GM12872 (cell line): ENCODE measurements around the gene FZD2.

ENCODE experiments used
- TF ChIP-seq, protein P1 (sequence below): IDR thresholded peaks from 3 replicates; pipeline ENCODE4 v1.5.1; 2011; ENCODE audit warnings: low read depth, mild to moderate bottlenecking, low read length, moderate library complexity; ENCODE audit not compliant: insufficient read depth

FZD2 gene

DNA sequence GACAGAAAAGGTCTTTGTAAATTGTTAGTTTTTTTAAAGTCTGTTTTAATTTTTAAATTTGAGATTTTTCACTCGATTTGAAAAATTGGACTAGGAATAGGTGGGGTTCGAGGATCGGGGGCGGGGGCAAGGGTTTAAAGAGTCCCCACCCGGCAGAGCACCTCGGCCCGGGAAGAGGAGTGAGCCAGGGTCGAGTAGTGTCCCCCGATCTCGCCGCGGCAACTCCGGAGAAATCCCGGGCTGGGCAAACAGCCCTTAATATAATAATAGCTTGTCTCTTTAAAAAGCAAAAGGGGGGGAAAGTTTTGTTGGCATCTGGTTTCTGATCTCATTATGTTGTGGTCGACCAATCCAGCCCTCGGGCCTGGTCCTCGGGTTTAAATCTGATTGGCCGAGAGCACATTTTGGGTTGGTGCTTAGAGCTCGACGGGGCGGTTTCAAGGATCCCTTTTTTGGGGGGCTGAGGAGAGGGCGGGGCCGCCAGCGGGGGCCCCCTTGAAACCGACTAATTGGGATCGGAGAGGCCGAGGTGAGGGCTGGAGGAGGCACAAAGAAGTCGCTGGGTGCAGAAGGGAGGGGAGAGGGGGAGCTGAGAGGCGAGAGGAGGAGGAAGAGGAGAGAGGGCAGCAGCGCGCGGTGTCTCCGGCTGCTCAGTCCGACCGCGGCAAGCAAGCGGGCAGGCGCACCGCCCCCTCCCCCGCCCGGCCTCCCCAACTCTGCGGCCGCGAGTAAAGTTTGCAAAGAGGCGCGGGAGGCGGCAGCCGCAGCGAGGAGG is at the start of gene FZD2:
Gene FZD2 (plus strand): TSS at position 653 of the 775 bp plus-strand sequence. CDS start 205 bp downstream, outside the sequence.
- TF ChIP-seq, protein P1, sequence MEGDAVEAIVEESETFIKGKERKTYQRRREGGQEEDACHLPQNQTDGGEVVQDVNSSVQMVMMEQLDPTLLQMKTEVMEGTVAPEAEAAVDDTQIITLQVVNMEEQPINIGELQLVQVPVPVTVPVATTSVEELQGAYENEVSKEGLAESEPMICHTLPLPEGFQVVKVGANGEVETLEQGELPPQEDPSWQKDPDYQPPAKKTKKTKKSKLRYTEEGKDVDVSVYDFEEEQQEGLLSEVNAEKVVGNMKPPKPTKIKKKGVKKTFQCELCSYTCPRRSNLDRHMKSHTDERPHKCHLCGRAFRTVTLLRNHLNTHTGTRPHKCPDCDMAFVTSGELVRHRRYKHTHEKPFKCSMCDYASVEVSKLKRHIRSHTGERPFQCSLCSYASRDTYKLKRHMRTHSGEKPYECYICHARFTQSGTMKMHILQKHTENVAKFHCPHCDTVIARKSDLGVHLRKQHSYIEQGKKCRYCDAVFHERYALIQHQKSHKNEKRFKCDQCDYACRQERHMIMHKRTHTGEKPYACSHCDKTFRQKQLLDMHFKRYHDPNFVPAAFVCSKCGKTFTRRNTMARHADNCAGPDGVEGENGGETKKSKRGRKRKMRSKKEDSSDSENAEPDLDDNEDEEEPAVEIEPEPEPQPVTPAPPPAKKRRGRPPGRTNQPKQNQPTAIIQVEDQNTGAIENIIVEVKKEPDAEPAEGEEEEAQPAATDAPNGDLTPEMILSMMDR: no peak

DNA sequence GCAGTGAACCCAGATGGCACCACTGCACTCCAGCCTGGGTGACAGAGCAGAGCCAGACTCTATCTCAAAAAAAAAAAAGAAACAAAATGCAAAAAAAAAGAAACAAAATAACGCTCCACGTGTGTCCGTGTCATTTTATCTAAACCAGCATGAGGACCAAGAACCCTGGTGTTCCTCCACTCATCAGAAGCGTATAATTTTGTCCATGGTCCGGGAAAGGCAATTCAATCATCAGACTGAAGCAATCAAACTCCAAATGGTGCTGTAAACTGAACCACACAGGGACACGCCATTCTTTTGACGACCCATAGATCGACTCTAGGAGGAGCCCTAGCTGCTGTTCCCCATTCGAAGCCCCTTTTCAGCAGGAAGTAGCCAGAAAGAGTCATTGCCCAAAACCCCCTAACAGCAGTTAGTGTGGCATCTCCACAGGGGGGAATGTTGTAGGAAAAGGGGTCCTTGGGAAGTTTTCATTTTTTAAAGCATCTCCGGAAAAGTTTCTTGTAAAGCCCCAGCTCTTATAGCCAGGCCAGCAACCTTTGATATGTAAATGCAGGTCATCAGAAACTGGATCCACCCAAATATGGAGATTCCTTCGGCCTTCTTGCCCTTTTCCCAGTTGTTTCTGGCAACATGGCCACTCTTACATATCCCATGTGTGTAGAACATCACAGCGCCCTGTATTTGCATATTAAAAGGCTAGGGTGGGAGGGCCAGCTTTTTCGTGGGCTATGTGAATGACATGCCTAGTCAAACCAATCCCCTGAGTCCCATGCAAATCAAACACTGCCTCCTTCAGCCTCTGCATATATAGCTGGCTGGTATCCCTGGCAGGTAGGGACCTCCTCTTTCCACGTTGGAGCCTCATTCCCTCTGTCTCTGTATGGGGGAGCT is 45.8 kb upstream of the FZD2 start:
- TF ChIP-seq, protein P1: 0 out of 3 replicates have a peak, but pooled peaks have one; percentile 7

DNA sequence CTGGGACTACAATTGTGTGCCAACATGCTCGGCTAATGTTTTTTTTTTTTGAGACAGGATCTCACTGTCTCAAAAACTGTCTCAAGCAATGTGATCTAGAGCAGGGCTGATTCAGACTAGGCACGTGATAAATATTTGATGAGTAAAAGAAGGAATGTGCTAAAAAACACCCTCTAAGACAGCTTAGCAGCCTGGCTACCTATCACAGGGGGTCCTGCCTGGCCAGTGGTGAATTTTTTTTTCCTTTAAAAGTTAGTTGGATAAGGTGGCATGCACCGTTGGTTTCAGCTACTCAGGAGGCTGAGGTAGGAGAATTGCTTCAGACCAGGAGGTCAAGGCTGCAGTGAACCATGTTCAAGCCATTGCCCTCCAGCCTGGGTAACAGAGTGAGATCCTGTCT is 39.3 kb upstream of the FZD2 start:
- TF ChIP-seq, protein P1: no peak

DNA sequence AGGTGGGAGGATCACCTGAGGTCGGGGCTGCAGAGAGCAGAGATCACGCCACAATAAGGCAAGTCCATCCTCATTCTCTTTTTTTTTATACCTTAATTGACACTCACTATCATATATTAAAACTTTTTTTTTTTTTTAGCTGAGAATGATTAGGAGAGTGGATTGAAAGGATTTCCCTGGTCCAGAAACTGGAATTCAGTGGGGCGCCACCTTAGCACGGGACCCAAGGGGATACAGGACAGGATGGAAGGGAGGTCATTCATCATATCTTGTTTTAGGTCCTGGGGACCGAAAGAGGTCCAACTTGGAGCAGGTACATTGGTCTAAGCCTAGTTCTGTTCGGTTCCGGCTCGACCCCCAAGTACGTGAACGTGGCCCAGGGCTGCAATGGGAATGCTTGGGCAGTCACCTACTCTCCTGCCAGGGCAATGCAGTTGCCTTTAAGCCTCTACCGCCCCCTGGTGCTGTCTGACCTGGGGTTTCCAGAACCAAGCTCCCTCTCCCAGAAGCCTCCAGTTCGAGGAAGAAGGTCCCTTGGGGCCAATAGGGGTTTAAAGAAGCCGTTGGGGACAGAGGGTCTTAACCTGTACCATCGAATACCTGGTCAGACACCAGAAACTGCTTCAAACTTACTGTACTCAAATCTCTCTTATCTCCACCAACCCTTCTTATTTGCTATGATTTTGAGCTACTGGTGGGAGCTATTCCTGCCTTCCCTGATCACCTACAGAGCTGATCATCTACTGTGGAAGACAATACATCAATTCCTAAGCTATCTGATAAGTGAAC is 34.2 kb upstream of the FZD2 start:
- TF ChIP-seq, protein P1: peak; percentile 80

DNA sequence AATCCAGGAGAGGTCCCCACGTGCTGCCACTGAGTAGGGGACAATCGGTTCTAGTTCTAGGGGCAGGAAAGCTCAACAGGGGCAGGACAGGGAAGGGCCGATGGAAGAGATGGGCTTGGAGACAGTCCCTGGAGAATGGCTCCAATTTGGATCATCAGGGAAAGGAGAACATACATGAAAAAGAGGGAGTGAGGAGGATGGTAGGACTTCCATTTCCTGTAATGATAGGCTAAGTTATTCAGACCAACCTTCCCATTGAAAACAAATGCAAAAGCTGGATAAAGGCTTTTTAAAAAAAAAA is 33.7 kb upstream of the FZD2 start:
- TF ChIP-seq, protein P1: no peak

DNA sequence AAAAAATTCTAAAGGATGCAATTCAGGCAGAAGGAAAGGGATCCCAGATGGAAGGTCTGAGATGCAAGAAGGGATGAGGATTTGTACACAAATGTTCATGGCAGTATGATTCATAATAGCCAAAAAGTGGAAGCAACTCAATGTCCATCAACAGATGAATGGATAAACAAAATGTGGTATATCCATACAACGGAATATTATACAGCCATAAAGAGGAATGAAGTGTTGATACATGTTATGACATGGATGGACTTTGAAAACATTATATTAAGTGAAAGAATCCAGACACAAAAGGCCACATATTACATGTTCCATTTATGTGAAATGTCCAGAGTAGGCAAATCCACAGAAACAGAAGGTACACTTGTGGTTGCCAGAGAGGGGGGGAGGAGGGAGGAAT is 30.2 kb upstream of the FZD2 start:
- TF ChIP-seq, protein P1: no peak

DNA sequence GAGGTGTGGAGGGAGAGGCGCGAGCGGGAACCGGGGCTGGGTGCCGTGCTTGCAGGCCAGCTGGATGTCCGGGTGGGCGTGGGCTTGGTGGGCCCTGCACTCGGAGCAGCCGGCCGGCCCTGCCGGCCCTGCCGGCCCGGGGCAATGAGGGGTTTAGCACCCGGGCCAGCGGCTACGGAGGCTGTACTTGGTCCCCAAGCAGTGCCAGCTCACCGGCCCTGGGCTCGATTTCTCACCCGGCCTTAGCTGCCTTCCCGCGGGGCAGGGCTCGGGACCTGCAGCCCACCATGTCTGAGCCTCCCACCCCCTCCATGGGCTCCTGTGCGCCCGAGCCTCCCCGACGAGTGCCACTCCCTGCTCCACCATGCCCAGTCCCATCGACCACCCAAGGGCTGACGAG is 29.3 kb upstream of the FZD2 start:
- TF ChIP-seq, protein P1: no peak
